GM12878 (cell line): ENCODE results near the gene RIT2. TPM values are rescaled to one million over a fixed set of nuclear protein-coding genes. Genes with fewer than 3 reads are reported as not detected.

ENCODE experiments used
- ATAC-seq: fragments of 200-7000 bp; cut with Tn5 transposase; 3 replicates; pipeline ENCODE4 v1.9.1; 2020; ENCODE audit warnings: mild to moderate bottlenecking, moderate library complexity
- BruUV-seq: library from RNA; stranded (reverse); fragments of 400-500 nt; replicated peaks from 2 replicates; lab custom pipeline; 2021; lab: Mats Ljungman, UMichigan
- CTCF ChIA-PET: fragments of 300-600 bp; sonication (Branson Sonifier 250); formaldehyde crosslinking; extraction: SDS; loops from one replicate; lab custom pipeline; 2021; ENCODE audit warnings: inconsistent platforms; lab: Yijun Ruan, JAX
- POLR2A ChIA-PET: fragments of 350-600 bp; formaldehyde crosslinking; extraction: SDS; loops from one replicate; lab custom pipeline; 2021; ENCODE audit warnings: inconsistent platforms; lab: Charles Lee
- RAD21 ChIA-PET: fragments of 300-600 bp; sonication (Branson Sonifier 250); formaldehyde crosslinking; loops from one replicate; lab custom pipeline; 2023; ENCODE audit warnings: antibody characterized with exemption; ENCODE audit not compliant: unreplicated experiment; lab: Charles Lee
- SMC1A ChIA-PET: fragments of 300-600 bp; sonication (Branson Sonifier 250); formaldehyde crosslinking; loops from one replicate; lab custom pipeline; 2023; ENCODE audit not compliant: unreplicated experiment, uncharacterized antibody; lab: Charles Lee
- DNase-seq: peaks from one replicate; pipeline ENCODE4 v3.0.0-alpha.2; 2011; ENCODE audit warnings: low read depth, low spot score
- FAIRE-seq: peaks from 3 replicates; lab custom pipeline; 2011; peaks lifted over from hg19 to GRCh38; lab: Jason Lieb, UNC
- H2AFZ ChIP-seq: 2 replicates; pipeline ENCODE4 v1.6.0; 2011; ENCODE audit warnings: low read depth, low read length, control low read depth; ENCODE audit not compliant: control insufficient read depth
- H3K27ac ChIP-seq: 2 replicates; pipeline ENCODE4 v1.5.1; 2011; ENCODE audit warnings: control low read depth; ENCODE audit not compliant: control insufficient read depth, insufficient read depth
- H3K27me3 ChIP-seq, 2 experiments: replicated peaks in 1 of 2; 2 replicates each; pipeline versions ENCODE4 v1.6.0 to v1.6.1; 2011; ENCODE audit warnings: low read length in 1 of 2; ENCODE audit not compliant: control insufficient read depth in 2 of 2, insufficient read depth in 2 of 2
- H3K36me3 ChIP-seq, 2 experiments: 2 replicates each; pipeline ENCODE4 v1.5.1; 2011; ENCODE audit warnings: low read length in 1 of 2; ENCODE audit not compliant: control insufficient read depth in 2 of 2, insufficient read depth in 2 of 2
- H3K4me1 ChIP-seq: 2 replicates; pipeline ENCODE4 v1.6.1; 2011; ENCODE audit warnings: mild to moderate bottlenecking, low read length, moderate library complexity, mixed read lengths; ENCODE audit not compliant: control insufficient read depth, insufficient read depth
- H3K4me2 ChIP-seq: 2 replicates; pipeline ENCODE4 v1.6.0; 2011; ENCODE audit warnings: control low read depth; ENCODE audit not compliant: control insufficient read depth, insufficient read depth
- H3K4me3 ChIP-seq: fragments of 200-600 bp; sonication (generic); 2 replicates; pipeline ENCODE4 v1.5.1; 2016
- H3K79me2 ChIP-seq: 2 replicates; pipeline ENCODE4 v1.6.0; 2011; ENCODE audit warnings: low read length; ENCODE audit not compliant: control insufficient read depth, insufficient read depth
- H3K9ac ChIP-seq: 2 replicates; pipeline ENCODE4 v1.8.0; 2011; ENCODE audit warnings: low read length, control low read depth, mixed read lengths; ENCODE audit not compliant: control insufficient read depth, insufficient read depth
- H3K9me3 ChIP-seq: replicated peaks from 3 replicates; pipeline ENCODE4 v1.5.1; 2011; ENCODE audit warnings: mild to moderate bottlenecking, low read length; ENCODE audit not compliant: control insufficient read depth, insufficient read depth
- H4K20me1 ChIP-seq: 2 replicates; pipeline ENCODE4 v1.6.0; 2011; ENCODE audit not compliant: control insufficient read depth, insufficient read depth
- CREB1 ChIP-seq: IDR thresholded peaks from 2 replicates; pipeline ENCODE4 v1.6.1; 2012; ENCODE audit warnings: low read depth, mild to moderate bottlenecking, inconsistent platforms
- DPF2 ChIP-seq: fragments of 450-650 bp; IDR thresholded peaks from 2 replicates; pipeline ENCODE4 v1.6.1; 2017; ENCODE audit warnings: mild to moderate bottlenecking
- E2F8 ChIP-seq: fragments of 450-650 bp; IDR thresholded peaks from 2 replicates; pipeline ENCODE4 v1.6.1; 2018; ENCODE audit warnings: mild to moderate bottlenecking, low read depth, moderate library complexity; ENCODE audit not compliant: partially characterized antibody
- HDGF ChIP-seq: fragments of 450-650 bp; IDR thresholded peaks from 2 replicates; pipeline ENCODE4 v1.6.1; 2016; ENCODE audit warnings: antibody characterized with exemption
- KDM1A ChIP-seq: fragments of 200-600 bp; sonication (generic); IDR thresholded peaks from 2 replicates; pipeline ENCODE4 v1.6.1; 2016; ENCODE audit warnings: borderline replicate concordance
- POLR2A ChIP-seq: IDR thresholded peaks from 2 replicates; pipeline ENCODE4 v1.6.1; 2011; ENCODE audit warnings: low read depth, mild to moderate bottlenecking, low read length
- PRDM15 ChIP-seq: fragments of 450-650 bp; formaldehyde crosslinking; IDR thresholded peaks from 2 replicates; pipeline ENCODE4 v1.4.0; 2020; ENCODE audit warnings: mild to moderate bottlenecking, moderate library complexity
- RFX5 ChIP-seq: IDR thresholded peaks from 2 replicates; pipeline ENCODE4 v1.6.1; 2011; ENCODE audit warnings: low read depth, low read length, improper control_type of control experiment
- RUNX3 ChIP-seq: IDR thresholded peaks from 2 replicates; pipeline ENCODE4 v1.6.1; 2012; ENCODE audit warnings: low read length, inconsistent platforms
- SPI1 ChIP-seq: IDR thresholded peaks from 2 replicates; pipeline ENCODE4 v1.6.1; 2011; ENCODE audit warnings: low read depth, mild to moderate bottlenecking, low read length, moderate library complexity, borderline replicate concordance; ENCODE audit not compliant: insufficient read depth
- TCF3 ChIP-seq: IDR thresholded peaks from 2 replicates; pipeline ENCODE4 v1.6.1; 2012; ENCODE audit warnings: low read depth, mild to moderate bottlenecking, low read length, borderline replicate concordance; ENCODE audit not compliant: insufficient read depth
- WGBS: methylation state at CpG from one replicate; pipeline ENCODE4 v1.1.6; 2016; ENCODE audit warnings: low lambda C conversion rate; ENCODE audit not compliant: insufficient replicate concordance, insufficient coverage; ENCODE audit errors: missing lambda C conversion rate; 5-methylcytosine and 5-hydroxymethylcytosine counted together
- in situ Hi-C: fragments of 300-500 bp; cut with MboI; formaldehyde crosslinking; loops from 9 replicates; pipeline ENCODE4 v1.14.3; 2018; ENCODE audit warnings: mixed read lengths
- intact Hi-C: fragments of 100-400 bp; cut with micrococcal nuclease; formaldehyde crosslinking; loops from one replicate; pipeline ENCODE4 v1.14.2; 2022; ENCODE audit not compliant: unreplicated experiment
- polyA plus RNA-seq, 11 experiments: library from polyadenylated mRNA; depleted of rRNA in 4 of 11; unstranded in 6 of 11; stranded (reverse) in 5 of 11; fragments of >200 nt; fragmentation: Nextera tagmentation in 4 of 11; fragmentation: Illumina TruSeq in 1 of 11; extraction: Ambion mirVana in 4 of 11; extraction: Trizol in 1 of 11; gene quantifications; 1 replicate in 1 of 11; 2 replicates in 10 of 11; pipeline versions ENCODE4 v1.2.1 to v1.2.3, GENCODE V29; 2011 to 2016; ENCODE audit warnings: inconsistent platforms in 2 of 11, missing spikeins in 2 of 11, low read depth in 1 of 11
- total RNA-seq, 4 experiments: library from RNA; depleted of rRNA in 3 of 4; stranded (reverse); fragments of >200 nt in 3 of 4; fragmentation: Illumina TruSeq in 1 of 4; extraction: Trizol in 1 of 4; gene quantifications; 2 replicates each; pipeline versions ENCODE4 v1.2.1 to v1.2.3, GENCODE V29; 2013 to 2021
- TF ChIP-seq, protein P1 (sequence below): fragments of 450-650 bp; IDR thresholded peaks from 2 replicates; pipeline ENCODE4 v1.6.1; 2016; ENCODE audit warnings: mild to moderate bottlenecking, moderate library complexity, borderline replicate concordance
- TF ChIP-seq, protein P2 (sequence below): IDR thresholded peaks from 2 replicates; pipeline ENCODE4 v1.6.1; 2011; ENCODE audit warnings: borderline replicate concordance, low read depth, mild to moderate bottlenecking, moderate library complexity, low read length; ENCODE audit not compliant: insufficient read depth, poor library complexity, severe bottlenecking

Gene RIT2
- total and polyA plus RNA-seq, 10 of the 15 experiments (the other 5 are each of a cell fraction or from before 2014, with no cell fraction given): not detected

GRCh38 chr18:42822711-42823110 is 292.8 kb downstream of the RIT2 start:
- H3K27me3 ChIP-seq: no peaks in the 10 kb centered on the region
- no peak for ATAC-seq
- no peaks in the 10 kb centered on the region for H3K79me2 ChIP-seq
- no peaks in the 10 kb centered on the region for H4K20me1 ChIP-seq
- RAD21 ChIA-PET: no interaction called here
- CTCF ChIA-PET: interaction anchor here (0.7 kb wide), 1 partner anchor 44 kb away, joined by 3 read pairs; no protein-coding TSS in a partner anchor
- BruUV-seq: no TSS peak
- H3K9me3 ChIP-seq: no peaks in the 10 kb centered on the region
- intact Hi-C loops: no loop called here
- no peak overlapping the region for H3K4me3 ChIP-seq
- SMC1A ChIA-PET: no interaction called here
- H3K4me1 ChIP-seq: no peaks in the 10 kb centered on the region
- in situ Hi-C loops: no loop called here
- no peak overlapping the region for H2AFZ ChIP-seq
- DNase-seq: no peak
- no peak overlapping the region for H3K4me2 ChIP-seq
- no peaks in the 10 kb centered on the region for H3K36me3 ChIP-seq
- H3K27ac ChIP-seq: no peak overlapping the region
- 26% methylated on average over 3 of the region's 3 CpGs for WGBS
- no peak overlapping the region for H3K9ac ChIP-seq
- POLR2A ChIA-PET: no interaction called here
- FAIRE-seq: no peak
- TF ChIP-seq POLR2A (no peak), DPF2 (no peak), TCF3 (no peak), KDM1A (no peak), CREB1 (no peak), PRDM15 (CRISPR knock-in tag) (no peak), SPI1 (no peak), HDGF (no peak), RFX5 (no peak), E2F8 (no peak), RUNX3 (no peak)
- TF ChIP-seq, protein P1, sequence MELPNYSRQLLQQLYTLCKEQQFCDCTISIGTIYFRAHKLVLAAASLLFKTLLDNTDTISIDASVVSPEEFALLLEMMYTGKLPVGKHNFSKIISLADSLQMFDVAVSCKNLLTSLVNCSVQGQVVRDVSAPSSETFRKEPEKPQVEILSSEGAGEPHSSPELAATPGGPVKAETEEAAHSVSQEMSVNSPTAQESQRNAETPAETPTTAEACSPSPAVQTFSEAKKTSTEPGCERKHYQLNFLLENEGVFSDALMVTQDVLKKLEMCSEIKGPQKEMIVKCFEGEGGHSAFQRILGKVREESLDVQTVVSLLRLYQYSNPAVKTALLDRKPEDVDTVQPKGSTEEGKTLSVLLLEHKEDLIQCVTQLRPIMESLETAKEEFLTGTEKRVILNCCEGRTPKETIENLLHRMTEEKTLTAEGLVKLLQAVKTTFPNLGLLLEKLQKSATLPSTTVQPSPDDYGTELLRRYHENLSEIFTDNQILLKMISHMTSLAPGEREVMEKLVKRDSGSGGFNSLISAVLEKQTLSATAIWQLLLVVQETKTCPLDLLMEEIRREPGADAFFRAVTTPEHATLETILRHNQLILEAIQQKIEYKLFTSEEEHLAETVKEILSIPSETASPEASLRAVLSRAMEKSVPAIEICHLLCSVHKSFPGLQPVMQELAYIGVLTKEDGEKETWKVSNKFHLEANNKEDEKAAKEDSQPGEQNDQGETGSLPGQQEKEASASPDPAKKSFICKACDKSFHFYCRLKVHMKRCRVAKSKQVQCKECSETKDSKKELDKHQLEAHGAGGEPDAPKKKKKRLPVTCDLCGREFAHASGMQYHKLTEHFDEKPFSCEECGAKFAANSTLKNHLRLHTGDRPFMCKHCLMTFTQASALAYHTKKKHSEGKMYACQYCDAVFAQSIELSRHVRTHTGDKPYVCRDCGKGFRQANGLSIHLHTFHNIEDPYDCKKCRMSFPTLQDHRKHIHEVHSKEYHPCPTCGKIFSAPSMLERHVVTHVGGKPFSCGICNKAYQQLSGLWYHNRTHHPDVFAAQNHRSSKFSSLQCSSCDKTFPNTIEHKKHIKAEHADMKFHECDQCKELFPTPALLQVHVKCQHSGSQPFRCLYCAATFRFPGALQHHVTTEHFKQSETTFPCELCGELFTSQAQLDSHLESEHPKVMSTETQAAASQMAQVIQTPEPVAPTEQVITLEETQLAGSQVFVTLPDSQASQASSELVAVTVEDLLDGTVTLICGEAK: no peak
- TF ChIP-seq, protein P2, sequence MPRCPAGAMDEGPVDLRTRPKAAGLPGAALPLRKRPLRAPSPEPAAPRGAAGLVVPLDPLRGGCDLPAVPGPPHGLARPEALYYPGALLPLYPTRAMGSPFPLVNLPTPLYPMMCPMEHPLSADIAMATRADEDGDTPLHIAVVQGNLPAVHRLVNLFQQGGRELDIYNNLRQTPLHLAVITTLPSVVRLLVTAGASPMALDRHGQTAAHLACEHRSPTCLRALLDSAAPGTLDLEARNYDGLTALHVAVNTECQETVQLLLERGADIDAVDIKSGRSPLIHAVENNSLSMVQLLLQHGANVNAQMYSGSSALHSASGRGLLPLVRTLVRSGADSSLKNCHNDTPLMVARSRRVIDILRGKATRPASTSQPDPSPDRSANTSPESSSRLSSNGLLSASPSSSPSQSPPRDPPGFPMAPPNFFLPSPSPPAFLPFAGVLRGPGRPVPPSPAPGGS: no peak
